CD4-positive, CD25-positive, alpha-beta regulatory T cell (primary cell): ENCODE results near the gene LMOD3. TPM values are rescaled to one million over a fixed set of nuclear protein-coding genes. Genes with fewer than 3 reads are reported as not detected.

ENCODE experiments used
- polyA plus RNA-seq, 4 donors: library from polyadenylated mRNA; unstranded; fragments of 300-500 nt; fragmentation: Illumina TruSeq; gene quantifications; one replicate each; pipeline ENCODE4 v1.2.3, GENCODE V29; 2021
- total RNA-seq: library from RNA; stranded (reverse); gene quantifications from one replicate; pipeline ENCODE4 v1.2.3, GENCODE V29; 2022

Gene LMOD3
- total and polyA plus RNA-seq, 5 donors from 2014 or later: 0.03 to 0.16 (median 0.06) TPM; not detected in 1

Other genes starting within 250 kb of the LMOD3 start
- gene TAFA4, start 190.0 kb downstream of the LMOD3 start, total RNA-seq: not detected
- not detected for gene TAFA4, start 190.0 kb downstream of the LMOD3 start, polyA plus RNA-seq
- 25.7 TPM for gene EOGT, start 108.9 kb downstream of the LMOD3 start, total RNA-seq
- 10 to 100 TPM; 15.8 to 23.0 (median 18.7) TPM for gene EOGT, start 108.9 kb downstream of the LMOD3 start, polyA plus RNA-seq
- 71.3 TPM for gene TMF1, start 70.3 kb downstream of the LMOD3 start, total RNA-seq
- gene TMF1, start 70.3 kb downstream of the LMOD3 start, polyA plus RNA-seq: 10 to 100 TPM; 32.9 to 43.5 (median 35.2) TPM
- gene UBA3, start 42.2 kb downstream of the LMOD3 start, total RNA-seq: 62.9 TPM
- gene UBA3, start 42.2 kb downstream of the LMOD3 start, polyA plus RNA-seq: 10 to 100 TPM; 51.9 to 75.5 (median 61.6) TPM
- gene ARL6IP5, start 37.7 kb downstream of the LMOD3 start, total RNA-seq: 117 TPM
- gene ARL6IP5, start 37.7 kb downstream of the LMOD3 start, polyA plus RNA-seq: 100 to 1,000 TPM; 527 to 578 (median 534) TPM